ENCODE results near the gene ZNF574. TPM values are rescaled to one million over a fixed set of nuclear protein-coding genes. Genes with fewer than 3 reads are reported as not detected.
"Not testable (repeated sequence)": the region's sequence is repeated elsewhere in the genome, so short reads cannot be mapped to it uniquely, and the experiment has no call there.

The ZNF574 gene
- total RNA-seq, 2 donors from 2014 or later: 24.4 to 44.1 TPM

- Histone ChIP-seq H3K27me3 (replicated peaks; ENCODE audit: insufficient read depth) (no peaks in the 10 kb centered on the region), H3K9me3 (no peaks in the 10 kb centered on the region), H3K36me3 (no peaks in the 10 kb centered on the region), H3K27ac (no peak overlapping the region), H3K4me3 (no peak overlapping the region), H3K4me1 (replicated peaks) (no peaks in the 10 kb centered on the region)
- TF ChIP-seq CTCF (IDR thresholded peaks at IDR 0.05) (no peak), POLR2AphosphoS5 (IDR thresholded peaks at IDR 0.05) (no peak), POLR2A (IDR thresholded peaks at IDR 0.05) (no peak)
- intact Hi-C loops (cut with DNase I): no loop called here
- 53% methylated on average over 6 of the region's 6 CpGs for WGBS
- no peak for DNase-seq (ENCODE audit: low spot score)
Observed at GRCh38 chr19:42038666-42039065, 37.3 kb upstream of the ZNF574 start.

- no peak for DNase-seq (ENCODE audit: low spot score)
- Histone ChIP-seq H3K36me3 (no peaks in the 10 kb centered on the region), H3K9me3 (no peaks in the 10 kb centered on the region), H3K27ac (no peak overlapping the region), H3K4me3 (no peak overlapping the region), H3K4me1 (replicated peaks) (no peaks in the 10 kb centered on the region), H3K27me3 (replicated peaks; ENCODE audit: insufficient read depth) (no peaks in the 10 kb centered on the region)
- intact Hi-C loops (cut with DNase I): no loop called here
- TF ChIP-seq POLR2AphosphoS5 (IDR thresholded peaks at IDR 0.05): no peak
- no peak for TF ChIP-seq POLR2A (IDR thresholded peaks at IDR 0.05)
- no peak for TF ChIP-seq CTCF (IDR thresholded peaks at IDR 0.05)
Observed at GRCh38 chr19:42040031-42040430, 35.9 kb upstream of the ZNF574 start.

GRCh38 chr19:42040491-42040890 is 35.5 kb upstream of the ZNF574 start:
- 88% methylated on average over 9 of the region's 9 CpGs for WGBS
- H3K9me3 ChIP-seq; H3K27me3 ChIP-seq (replicated peaks; ENCODE audit: insufficient read depth); H3K36me3 ChIP-seq; H3K27ac ChIP-seq; H3K4me1 ChIP-seq (replicated peaks); H3K4me3 ChIP-seq; intact Hi-C loops (cut with DNase I); DNase-seq (ENCODE audit: low spot score): not testable (repeated sequence)

- Histone ChIP-seq H3K9me3 (no peaks in the 10 kb centered on the region), H3K36me3 (no peaks in the 10 kb centered on the region), H3K4me1 (replicated peaks) (no peaks in the 10 kb centered on the region), H3K27ac (no peak overlapping the region), H3K4me3 (no peak overlapping the region), H3K27me3 (replicated peaks; ENCODE audit: insufficient read depth) (no peaks in the 10 kb centered on the region)
- intact Hi-C loops (cut with DNase I): no loop called here
- WGBS: 91% methylated on average over 30 of the region's 30 CpGs
- no peak for DNase-seq (ENCODE audit: low spot score)
- TF ChIP-seq POLR2AphosphoS5 (IDR thresholded peaks at IDR 0.05): no peak
- no peak for TF ChIP-seq CTCF (IDR thresholded peaks at IDR 0.05)
- TF ChIP-seq POLR2A (IDR thresholded peaks at IDR 0.05): no peak
Observed at GRCh38 chr19:42042455-42043170, 33.4 kb upstream of the ZNF574 start.

GRCh38 chr19:42045575-42045974 is 30.4 kb upstream of the ZNF574 start:
- intact Hi-C loops (cut with DNase I): no loop called here
- no peaks in the 10 kb centered on the region for H3K4me1 ChIP-seq (replicated peaks)
- no peaks in the 10 kb centered on the region for H3K36me3 ChIP-seq
- no peak for TF ChIP-seq CTCF (IDR thresholded peaks at IDR 0.05)
- TF ChIP-seq POLR2A (IDR thresholded peaks at IDR 0.05): no peak
- no peak for TF ChIP-seq POLR2AphosphoS5 (IDR thresholded peaks at IDR 0.05)
- H3K9me3 ChIP-seq: no peaks in the 10 kb centered on the region
- H3K27ac ChIP-seq: no peak overlapping the region
- DNase-seq (ENCODE audit: low spot score): no peak
- 95% methylated on average over 7 of the region's 7 CpGs for WGBS
- no peaks in the 10 kb centered on the region for H3K27me3 ChIP-seq (replicated peaks; ENCODE audit: insufficient read depth)
- no peak overlapping the region for H3K4me3 ChIP-seq

Data from prostate gland (tissue), 2 donors.